Calu3 (cell line): ENCODE results near the gene KCNH6. TPM values are rescaled to one million over a fixed set of nuclear protein-coding genes. Genes with fewer than 3 reads are reported as not detected.

ENCODE experiments used
- BruUV-seq: library from RNA; stranded (reverse); fragments of 400-500 nt; replicated peaks from 2 replicates; lab custom pipeline; 2021; lab: Mats Ljungman, UMichigan
- CTCF ChIA-PET: fragments of 300-600 bp; sonication (Branson Sonifier 250); formaldehyde crosslinking; loops from one replicate; lab custom pipeline; 2022; ENCODE audit warnings: antibody characterized with exemption; lab: Charles Lee
- DNase-seq: peaks from one replicate; pipeline ENCODE4 v3.0.0; 2022
- H3K27ac Mint-ChIP-seq: one replicate; pipeline ENCODE4 v1.8.0; 2022; ENCODE audit warnings: mixed read lengths; ENCODE audit not compliant: unreplicated experiment
- H3K27me3 Mint-ChIP-seq: one replicate; pipeline ENCODE4 v1.8.0; 2022; ENCODE audit warnings: mixed read lengths; ENCODE audit not compliant: unreplicated experiment
- H3K36me3 Mint-ChIP-seq: one replicate; pipeline ENCODE4 v1.8.0; 2022; ENCODE audit warnings: mild to moderate bottlenecking, moderate library complexity, mixed read lengths; ENCODE audit not compliant: insufficient read depth, unreplicated experiment
- H3K4me1 Mint-ChIP-seq: one replicate; pipeline ENCODE4 v1.8.0; 2022; ENCODE audit warnings: mild to moderate bottlenecking, low read depth, mixed read lengths; ENCODE audit not compliant: unreplicated experiment
- H3K4me3 Mint-ChIP-seq: one replicate; pipeline ENCODE4 v1.8.0; 2022; ENCODE audit warnings: mild to moderate bottlenecking, low read depth, moderate library complexity, mixed read lengths; ENCODE audit not compliant: unreplicated experiment
- H3K9me3 Mint-ChIP-seq: one replicate; pipeline ENCODE4 v1.8.0; 2022; ENCODE audit warnings: low read depth, mixed read lengths; ENCODE audit not compliant: unreplicated experiment
- CTCF ChIP-seq: fragments of 200-600 bp; IDR thresholded peaks from one replicate; pipeline ENCODE4 v1.8.0; 2022; ENCODE audit warnings: antibody characterized with exemption; ENCODE audit not compliant: unreplicated experiment
- intact Hi-C: fragments of 100-400 bp; cut with micrococcal nuclease; formaldehyde crosslinking; loops from one replicate; pipeline ENCODE4 v1.10.0; 2022; ENCODE audit not compliant: unreplicated experiment
- total RNA-seq: library from RNA; stranded (reverse); gene quantifications from 2 replicates; pipeline ENCODE4 v1.2.3, GENCODE V29; 2022

The KCNH6 gene
- total RNA-seq, 1 experiment from 2014 or later: not detected

GRCh38 chr17:63511331-63511730 is 11.8 kb upstream of the KCNH6 start:
- Mint-ChIP-seq H3K27ac (no peak overlapping the region), H3K27me3 (peaks cover 57% of the 10 kb centered on the region), H3K4me3 (no peak overlapping the region), H3K9me3 (no peaks in the 10 kb centered on the region), H3K36me3 (no peaks in the 10 kb centered on the region), H3K4me1 (no peaks in the 10 kb centered on the region)
- CTCF ChIA-PET: no interaction called here
- intact Hi-C loops: no loop called here
- no TSS peak for BruUV-seq
- DNase-seq: no peak
- TF ChIP-seq CTCF: no peak

DNA sequence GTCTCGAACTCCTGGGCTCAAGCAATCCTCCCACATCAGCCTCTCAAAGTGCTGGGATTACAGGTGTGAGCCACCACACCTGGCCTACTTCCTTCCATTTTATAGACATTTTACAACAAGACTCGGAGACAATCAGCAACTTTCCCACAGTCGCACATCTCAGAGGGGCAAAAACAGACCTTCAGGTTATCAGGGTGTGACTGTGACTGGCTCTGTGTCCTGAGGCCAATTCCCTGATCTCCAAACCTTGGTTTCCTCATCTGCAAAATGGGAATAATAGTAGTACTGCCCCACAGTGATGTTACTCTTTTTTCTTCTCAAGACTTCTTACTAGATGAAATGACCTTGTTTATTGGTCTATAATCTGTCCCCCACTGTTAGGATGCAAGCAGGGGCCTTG is 10.8 kb upstream of the KCNH6 start:
- H3K27me3 Mint-ChIP-seq: peaks cover 52% of the 10 kb centered on the region
- CTCF ChIA-PET: no interaction called here
- no peak for TF ChIP-seq CTCF
- no peaks in the 10 kb centered on the region for H3K36me3 Mint-ChIP-seq
- no peak overlapping the region for H3K4me3 Mint-ChIP-seq
- no TSS peak for BruUV-seq
- peaks cover 9% of the 10 kb centered on the region for H3K4me1 Mint-ChIP-seq
- H3K9me3 Mint-ChIP-seq: no peaks in the 10 kb centered on the region
- DNase-seq: no peak
- intact Hi-C loops: no loop called here
- no peak overlapping the region for H3K27ac Mint-ChIP-seq

- no peak overlapping the region for H3K4me3 Mint-ChIP-seq
- no peaks in the 10 kb centered on the region for H3K36me3 Mint-ChIP-seq
- no peak for DNase-seq
- BruUV-seq: no TSS peak
- peaks cover 46% of the 10 kb centered on the region for H3K27me3 Mint-ChIP-seq
- H3K9me3 Mint-ChIP-seq: no peaks in the 10 kb centered on the region
- intact Hi-C loops: no loop called here
- no peak for TF ChIP-seq CTCF
- H3K27ac Mint-ChIP-seq: no peak overlapping the region
- H3K4me1 Mint-ChIP-seq: peaks cover 10% of the 10 kb centered on the region
- CTCF ChIA-PET: no interaction called here
Observed at GRCh38 chr17:63512896-63513644, 10.1 kb upstream of the KCNH6 start.

DNA sequence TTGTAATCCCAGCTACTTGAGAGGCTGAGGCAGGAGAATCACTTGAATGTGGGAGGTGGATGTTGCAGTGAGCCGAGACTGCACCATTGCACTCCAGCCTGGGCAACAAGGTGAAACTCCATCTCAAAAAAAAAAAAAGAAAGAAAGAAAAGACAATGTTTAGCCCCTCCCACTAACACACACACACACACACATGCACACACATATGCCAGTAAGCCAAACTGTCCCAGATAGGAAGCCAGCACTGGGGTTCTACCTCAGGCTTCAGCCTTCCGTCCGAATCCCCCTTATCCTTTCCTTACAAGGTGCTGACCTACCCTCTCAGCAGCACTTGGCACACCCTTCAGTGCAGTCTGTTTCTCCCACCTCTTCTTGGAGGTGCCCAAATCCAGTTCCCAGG is 8.7 kb upstream of the KCNH6 start:
- H3K27ac Mint-ChIP-seq: no peak overlapping the region
- intact Hi-C loops: no loop called here
- DNase-seq: no peak
- no TSS peak for BruUV-seq
- no peak for TF ChIP-seq CTCF
- CTCF ChIA-PET: no interaction called here
- H3K36me3 Mint-ChIP-seq: no peaks in the 10 kb centered on the region
- H3K27me3 Mint-ChIP-seq: peaks cover 31% of the 10 kb centered on the region
- no peak overlapping the region for H3K4me3 Mint-ChIP-seq
- peaks cover 10% of the 10 kb centered on the region for H3K4me1 Mint-ChIP-seq
- no peaks in the 10 kb centered on the region for H3K9me3 Mint-ChIP-seq
